Panc1 (cell line): ENCODE results near the gene SPSB1.

ENCODE experiments used
- POLR2AphosphoS5 ChIP-seq: IDR thresholded peaks from 2 replicates; pipeline ENCODE4 v1.6.1; 2012; ENCODE audit warnings: mild to moderate bottlenecking, low read depth, low read length, moderate library complexity
- SIN3A ChIP-seq: IDR thresholded peaks from 2 replicates; pipeline ENCODE4 v1.6.1; 2012; ENCODE audit warnings: low read depth, mild to moderate bottlenecking, low read length, moderate library complexity, borderline replicate concordance; ENCODE audit not compliant: insufficient read depth
- TCF7L2 ChIP-seq: IDR thresholded peaks from 2 replicates; pipeline ENCODE4 v1.6.1; 2011; ENCODE audit warnings: mild to moderate bottlenecking, low read depth, low read length, inconsistent platforms
- TF ChIP-seq, protein P1 (sequence below): fragments of 450-650 bp; IDR thresholded peaks from 2 replicates; pipeline ENCODE4 v1.5.1; 2017; ENCODE audit warnings: mild to moderate bottlenecking
- TF ChIP-seq, protein P2 (sequence below), 2 experiments: IDR thresholded peaks; 2 replicates each; pipeline ENCODE4 v1.6.1; 2011 to 2012; ENCODE audit warnings: low read depth in 2 of 2, control low read depth in 1 of 2, low read length in 1 of 2, mild to moderate bottlenecking in 1 of 2, moderate library complexity in 1 of 2; ENCODE audit not compliant: insufficient read depth in 1 of 2

DNA sequence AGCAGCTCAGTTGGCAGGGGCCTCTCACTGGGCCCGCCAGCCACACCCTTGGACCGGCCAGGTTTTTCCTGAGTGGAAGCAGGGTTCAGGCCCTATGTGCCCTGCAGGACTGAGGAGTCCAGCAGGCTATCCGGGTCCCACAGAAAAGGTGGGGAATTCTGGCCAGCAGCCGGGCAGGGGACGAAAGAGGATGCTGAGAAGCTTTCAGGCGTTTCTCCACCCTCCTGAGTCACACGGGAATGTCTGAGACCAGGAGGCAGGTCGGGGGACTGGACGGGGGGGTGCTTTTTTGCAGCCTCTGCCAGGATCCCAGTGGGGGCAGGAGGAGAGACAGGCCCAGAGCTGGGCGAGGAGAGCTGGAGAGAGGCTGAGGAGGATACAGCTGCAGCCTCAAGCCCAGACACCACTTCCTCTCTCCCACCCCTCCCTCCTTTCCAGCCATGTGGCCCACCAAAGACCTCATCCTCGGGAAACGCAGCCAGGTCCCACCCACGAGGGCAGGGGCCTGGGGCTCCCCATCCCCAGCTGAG is 105.4 kb downstream of the SPSB1 start:
- TF ChIP-seq, protein P1, sequence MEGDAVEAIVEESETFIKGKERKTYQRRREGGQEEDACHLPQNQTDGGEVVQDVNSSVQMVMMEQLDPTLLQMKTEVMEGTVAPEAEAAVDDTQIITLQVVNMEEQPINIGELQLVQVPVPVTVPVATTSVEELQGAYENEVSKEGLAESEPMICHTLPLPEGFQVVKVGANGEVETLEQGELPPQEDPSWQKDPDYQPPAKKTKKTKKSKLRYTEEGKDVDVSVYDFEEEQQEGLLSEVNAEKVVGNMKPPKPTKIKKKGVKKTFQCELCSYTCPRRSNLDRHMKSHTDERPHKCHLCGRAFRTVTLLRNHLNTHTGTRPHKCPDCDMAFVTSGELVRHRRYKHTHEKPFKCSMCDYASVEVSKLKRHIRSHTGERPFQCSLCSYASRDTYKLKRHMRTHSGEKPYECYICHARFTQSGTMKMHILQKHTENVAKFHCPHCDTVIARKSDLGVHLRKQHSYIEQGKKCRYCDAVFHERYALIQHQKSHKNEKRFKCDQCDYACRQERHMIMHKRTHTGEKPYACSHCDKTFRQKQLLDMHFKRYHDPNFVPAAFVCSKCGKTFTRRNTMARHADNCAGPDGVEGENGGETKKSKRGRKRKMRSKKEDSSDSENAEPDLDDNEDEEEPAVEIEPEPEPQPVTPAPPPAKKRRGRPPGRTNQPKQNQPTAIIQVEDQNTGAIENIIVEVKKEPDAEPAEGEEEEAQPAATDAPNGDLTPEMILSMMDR, result no peak
- TF ChIP-seq, protein P2, sequence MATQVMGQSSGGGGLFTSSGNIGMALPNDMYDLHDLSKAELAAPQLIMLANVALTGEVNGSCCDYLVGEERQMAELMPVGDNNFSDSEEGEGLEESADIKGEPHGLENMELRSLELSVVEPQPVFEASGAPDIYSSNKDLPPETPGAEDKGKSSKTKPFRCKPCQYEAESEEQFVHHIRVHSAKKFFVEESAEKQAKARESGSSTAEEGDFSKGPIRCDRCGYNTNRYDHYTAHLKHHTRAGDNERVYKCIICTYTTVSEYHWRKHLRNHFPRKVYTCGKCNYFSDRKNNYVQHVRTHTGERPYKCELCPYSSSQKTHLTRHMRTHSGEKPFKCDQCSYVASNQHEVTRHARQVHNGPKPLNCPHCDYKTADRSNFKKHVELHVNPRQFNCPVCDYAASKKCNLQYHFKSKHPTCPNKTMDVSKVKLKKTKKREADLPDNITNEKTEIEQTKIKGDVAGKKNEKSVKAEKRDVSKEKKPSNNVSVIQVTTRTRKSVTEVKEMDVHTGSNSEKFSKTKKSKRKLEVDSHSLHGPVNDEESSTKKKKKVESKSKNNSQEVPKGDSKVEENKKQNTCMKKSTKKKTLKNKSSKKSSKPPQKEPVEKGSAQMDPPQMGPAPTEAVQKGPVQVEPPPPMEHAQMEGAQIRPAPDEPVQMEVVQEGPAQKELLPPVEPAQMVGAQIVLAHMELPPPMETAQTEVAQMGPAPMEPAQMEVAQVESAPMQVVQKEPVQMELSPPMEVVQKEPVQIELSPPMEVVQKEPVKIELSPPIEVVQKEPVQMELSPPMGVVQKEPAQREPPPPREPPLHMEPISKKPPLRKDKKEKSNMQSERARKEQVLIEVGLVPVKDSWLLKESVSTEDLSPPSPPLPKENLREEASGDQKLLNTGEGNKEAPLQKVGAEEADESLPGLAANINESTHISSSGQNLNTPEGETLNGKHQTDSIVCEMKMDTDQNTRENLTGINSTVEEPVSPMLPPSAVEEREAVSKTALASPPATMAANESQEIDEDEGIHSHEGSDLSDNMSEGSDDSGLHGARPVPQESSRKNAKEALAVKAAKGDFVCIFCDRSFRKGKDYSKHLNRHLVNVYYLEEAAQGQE (IDR thresholded peaks at IDR 0.05; ENCODE audit: insufficient read depth in 1 of 2, low read depth in 2 of 2, low read length in 1 of 2), result no peak
- TF ChIP-seq POLR2AphosphoS5, result no peak
- TF ChIP-seq TCF7L2, result no peak
- TF ChIP-seq SIN3A, result no peak
